GM12878 (cell line): ENCODE results near the gene SEC31A. TPM values are rescaled to one million over a fixed set of nuclear protein-coding genes. Genes with fewer than 3 reads are reported as not detected.

Experiments
- ATAC-seq: fragments of 200-7000 bp; cut with Tn5 transposase; 3 replicates; pipeline ENCODE4 v1.9.1; 2020; ENCODE audit warnings: mild to moderate bottlenecking, moderate library complexity
- BruUV-seq: library from RNA; stranded (reverse); fragments of 400-500 nt; replicated peaks from 2 replicates; lab custom pipeline; 2021; lab: Mats Ljungman, UMichigan
- CTCF ChIA-PET: fragments of 300-600 bp; sonication (Branson Sonifier 250); formaldehyde crosslinking; extraction: SDS; loops from one replicate; lab custom pipeline; 2021; ENCODE audit warnings: inconsistent platforms; lab: Yijun Ruan, JAX
- POLR2A ChIA-PET: fragments of 350-600 bp; formaldehyde crosslinking; extraction: SDS; loops from one replicate; lab custom pipeline; 2021; ENCODE audit warnings: inconsistent platforms; lab: Charles Lee
- RAD21 ChIA-PET: fragments of 300-600 bp; sonication (Branson Sonifier 250); formaldehyde crosslinking; loops from one replicate; lab custom pipeline; 2023; ENCODE audit warnings: antibody characterized with exemption; ENCODE audit not compliant: unreplicated experiment; lab: Charles Lee
- SMC1A ChIA-PET: fragments of 300-600 bp; sonication (Branson Sonifier 250); formaldehyde crosslinking; loops from one replicate; lab custom pipeline; 2023; ENCODE audit not compliant: unreplicated experiment, uncharacterized antibody; lab: Charles Lee
- DNase-seq: peaks from one replicate; pipeline ENCODE4 v3.0.0-alpha.2; 2011; ENCODE audit warnings: low read depth, low spot score
- FAIRE-seq: peaks from 3 replicates; lab custom pipeline; 2011; peaks lifted over from hg19 to GRCh38; lab: Jason Lieb, UNC
- H2AFZ ChIP-seq: 2 replicates; pipeline ENCODE4 v1.6.0; 2011; ENCODE audit warnings: low read depth, low read length, control low read depth; ENCODE audit not compliant: control insufficient read depth
- H3K27ac ChIP-seq: 2 replicates; pipeline ENCODE4 v1.5.1; 2011; ENCODE audit warnings: control low read depth; ENCODE audit not compliant: control insufficient read depth, insufficient read depth
- H3K27me3 ChIP-seq, 2 experiments: replicated peaks in 1 of 2; 2 replicates each; pipeline versions ENCODE4 v1.6.0 to v1.6.1; 2011; ENCODE audit warnings: low read length in 1 of 2; ENCODE audit not compliant: control insufficient read depth in 2 of 2, insufficient read depth in 2 of 2
- H3K36me3 ChIP-seq, 2 experiments: 2 replicates each; pipeline ENCODE4 v1.5.1; 2011; ENCODE audit warnings: low read length in 1 of 2; ENCODE audit not compliant: control insufficient read depth in 2 of 2, insufficient read depth in 2 of 2
- H3K4me1 ChIP-seq: 2 replicates; pipeline ENCODE4 v1.6.1; 2011; ENCODE audit warnings: mild to moderate bottlenecking, low read length, moderate library complexity, mixed read lengths; ENCODE audit not compliant: control insufficient read depth, insufficient read depth
- H3K4me2 ChIP-seq: 2 replicates; pipeline ENCODE4 v1.6.0; 2011; ENCODE audit warnings: control low read depth; ENCODE audit not compliant: control insufficient read depth, insufficient read depth
- H3K4me3 ChIP-seq: fragments of 200-600 bp; sonication (generic); 2 replicates; pipeline ENCODE4 v1.5.1; 2016
- H3K79me2 ChIP-seq: 2 replicates; pipeline ENCODE4 v1.6.0; 2011; ENCODE audit warnings: low read length; ENCODE audit not compliant: control insufficient read depth, insufficient read depth
- H3K9ac ChIP-seq: 2 replicates; pipeline ENCODE4 v1.8.0; 2011; ENCODE audit warnings: low read length, control low read depth, mixed read lengths; ENCODE audit not compliant: control insufficient read depth, insufficient read depth
- H3K9me3 ChIP-seq: replicated peaks from 3 replicates; pipeline ENCODE4 v1.5.1; 2011; ENCODE audit warnings: mild to moderate bottlenecking, low read length; ENCODE audit not compliant: control insufficient read depth, insufficient read depth
- H4K20me1 ChIP-seq: 2 replicates; pipeline ENCODE4 v1.6.0; 2011; ENCODE audit not compliant: control insufficient read depth, insufficient read depth
- ETV6 ChIP-seq, 2 experiments: fragments of 450-650 bp in 1 of 2; IDR thresholded peaks in 1 of 2; conservative IDR thresholded peaks in 1 of 2; 2 replicates each; pipeline ENCODE4 v1.6.1; 2014; ENCODE audit warnings: antibody characterized with exemption in 1 of 2, borderline replicate concordance in 1 of 2, low read depth in 1 of 2, mild to moderate bottlenecking in 1 of 2, moderate library complexity in 1 of 2
- MTA2 ChIP-seq: fragments of 450-650 bp; IDR thresholded peaks from 2 replicates; pipeline ENCODE4 v1.6.1; 2016; ENCODE audit warnings: low read depth, mild to moderate bottlenecking, moderate library complexity
- NKRF ChIP-seq: fragments of 450-650 bp; conservative IDR thresholded peaks from 2 replicates; pipeline ENCODE4 v1.6.1; 2017; ENCODE audit warnings: mild to moderate bottlenecking, moderate library complexity
- PAX8 ChIP-seq: fragments of 450-650 bp; IDR thresholded peaks from 2 replicates; pipeline ENCODE4 v1.6.1; 2017; ENCODE audit warnings: mild to moderate bottlenecking, moderate library complexity
- SIN3A ChIP-seq: IDR thresholded peaks from 2 replicates; pipeline ENCODE4 v1.6.1; 2012; ENCODE audit warnings: low read depth, low read length, improper control_type of control experiment
- STAT1 ChIP-seq: fragments of 450-650 bp; conservative IDR thresholded peaks from 2 replicates; pipeline ENCODE4 v1.6.1; 2014; ENCODE audit warnings: antibody characterized with exemption, mild to moderate bottlenecking
- TCF12 ChIP-seq: IDR thresholded peaks from 2 replicates; pipeline ENCODE4 v1.6.1; 2011; ENCODE audit warnings: low read depth, mild to moderate bottlenecking, low read length
- ZNF207 ChIP-seq: fragments of 450-650 bp; IDR thresholded peaks from 2 replicates; pipeline ENCODE4 v1.6.1; 2014; ENCODE audit warnings: antibody characterized with exemption, mild to moderate bottlenecking, borderline replicate concordance
- ZNF24 ChIP-seq: fragments of 450-650 bp; IDR thresholded peaks from 2 replicates; pipeline ENCODE4 v1.6.1; 2017; ENCODE audit warnings: antibody characterized with exemption, mild to moderate bottlenecking
- WGBS: methylation state at CpG from one replicate; pipeline ENCODE4 v1.1.6; 2016; ENCODE audit warnings: low lambda C conversion rate; ENCODE audit not compliant: insufficient replicate concordance, insufficient coverage; ENCODE audit errors: missing lambda C conversion rate; 5-methylcytosine and 5-hydroxymethylcytosine counted together
- in situ Hi-C: fragments of 300-500 bp; cut with MboI; formaldehyde crosslinking; loops from 9 replicates; pipeline ENCODE4 v1.14.3; 2018; ENCODE audit warnings: mixed read lengths
- intact Hi-C: fragments of 100-400 bp; cut with micrococcal nuclease; formaldehyde crosslinking; loops from one replicate; pipeline ENCODE4 v1.14.2; 2022; ENCODE audit not compliant: unreplicated experiment
- polyA plus RNA-seq, 11 experiments: library from polyadenylated mRNA; depleted of rRNA in 4 of 11; unstranded in 6 of 11; stranded (reverse) in 5 of 11; fragments of >200 nt; fragmentation: Nextera tagmentation in 4 of 11; fragmentation: Illumina TruSeq in 1 of 11; extraction: Ambion mirVana in 4 of 11; extraction: Trizol in 1 of 11; gene quantifications; 1 replicate in 1 of 11; 2 replicates in 10 of 11; pipeline versions ENCODE4 v1.2.1 to v1.2.3, GENCODE V29; 2011 to 2016; ENCODE audit warnings: inconsistent platforms in 2 of 11, missing spikeins in 2 of 11, low read depth in 1 of 11
- total RNA-seq, 4 experiments: library from RNA; depleted of rRNA in 3 of 4; stranded (reverse); fragments of >200 nt in 3 of 4; fragmentation: Illumina TruSeq in 1 of 4; extraction: Trizol in 1 of 4; gene quantifications; 2 replicates each; pipeline versions ENCODE4 v1.2.1 to v1.2.3, GENCODE V29; 2013 to 2021
- TF ChIP-seq, protein P1 (sequence below): fragments of 450-650 bp; IDR thresholded peaks from 2 replicates; pipeline ENCODE4 v1.6.1; 2017; ENCODE audit warnings: low read depth, mild to moderate bottlenecking, moderate library complexity
- TF ChIP-seq, protein P2 (sequence below): fragments of 150-350 bp; IDR thresholded peaks from 2 replicates; pipeline ENCODE4 v1.6.1; 2016; ENCODE audit warnings: low read depth, low read length
- TF ChIP-seq, protein P3 (sequence below): fragments of 450-650 bp; IDR thresholded peaks from 2 replicates; pipeline ENCODE4 v1.6.1; 2016; ENCODE audit warnings: mild to moderate bottlenecking

Gene SEC31A
- total and polyA plus RNA-seq, 10 of the 15 experiments (the other 5 are each of a cell fraction or from before 2014, with no cell fraction given) = 74.6 to 171 (median 129) TPM

DNA sequence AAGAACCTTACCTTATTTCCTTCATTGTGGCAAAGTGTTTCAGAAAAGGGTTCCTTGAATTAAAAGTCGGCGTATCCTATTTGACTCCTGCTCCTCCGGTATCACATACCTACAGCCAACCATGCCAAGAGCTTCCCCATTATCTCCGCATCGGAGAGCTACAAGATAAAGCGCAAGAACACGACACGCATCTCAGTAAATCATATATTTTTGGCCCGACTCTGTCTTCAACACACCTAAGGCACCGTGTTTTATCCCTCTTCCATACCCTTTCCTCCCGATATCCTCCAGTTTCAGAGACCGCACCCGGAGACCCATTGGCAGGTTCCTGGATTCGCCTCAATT is 9.1 kb upstream of the SEC31A start:
- intact Hi-C loops = loop anchor here (1.0 to 5.0 kb wide), 4 partner anchors 9 to 382 kb away; partner anchors contain the start of genes COPS4, COQ2 and SEC31A
- TF ChIP-seq ETV6 (conservative IDR thresholded peaks at IDR 0.05 in 1 of 2, IDR thresholded peaks at IDR 0.05 in 1 of 2; ENCODE audit: borderline replicate concordance in 1 of 2, low read depth in 1 of 2) (peak in 1 of 2 experiments; percentile 1; a peak in 1 of 4 replicates), TCF12 (no peak), SIN3A (peak; percentile 25; the same call in 1 of the 2 replicates), ZNF24 (0 out of 2 replicates have a peak, but pooled peaks have one; percentile 37), NKRF (peak; percentile 67), ZNF207 (peak; percentile 58), MTA2 (0 out of 2 replicates have a peak, but pooled peaks have one; percentile 35), STAT1 (peak; percentile 88; the same call in 1 of the 2 replicates), PAX8 (peak; percentile 23; the same call in 1 of the 2 replicates)
- TF ChIP-seq, protein P1, sequence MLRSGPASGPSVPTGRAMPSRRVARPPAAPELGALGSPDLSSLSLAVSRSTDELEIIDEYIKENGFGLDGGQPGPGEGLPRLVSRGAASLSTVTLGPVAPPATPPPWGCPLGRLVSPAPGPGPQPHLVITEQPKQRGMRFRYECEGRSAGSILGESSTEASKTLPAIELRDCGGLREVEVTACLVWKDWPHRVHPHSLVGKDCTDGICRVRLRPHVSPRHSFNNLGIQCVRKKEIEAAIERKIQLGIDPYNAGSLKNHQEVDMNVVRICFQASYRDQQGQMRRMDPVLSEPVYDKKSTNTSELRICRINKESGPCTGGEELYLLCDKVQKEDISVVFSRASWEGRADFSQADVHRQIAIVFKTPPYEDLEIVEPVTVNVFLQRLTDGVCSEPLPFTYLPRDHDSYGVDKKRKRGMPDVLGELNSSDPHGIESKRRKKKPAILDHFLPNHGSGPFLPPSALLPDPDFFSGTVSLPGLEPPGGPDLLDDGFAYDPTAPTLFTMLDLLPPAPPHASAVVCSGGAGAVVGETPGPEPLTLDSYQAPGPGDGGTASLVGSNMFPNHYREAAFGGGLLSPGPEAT = peak; percentile 81
- TF ChIP-seq, protein P2, sequence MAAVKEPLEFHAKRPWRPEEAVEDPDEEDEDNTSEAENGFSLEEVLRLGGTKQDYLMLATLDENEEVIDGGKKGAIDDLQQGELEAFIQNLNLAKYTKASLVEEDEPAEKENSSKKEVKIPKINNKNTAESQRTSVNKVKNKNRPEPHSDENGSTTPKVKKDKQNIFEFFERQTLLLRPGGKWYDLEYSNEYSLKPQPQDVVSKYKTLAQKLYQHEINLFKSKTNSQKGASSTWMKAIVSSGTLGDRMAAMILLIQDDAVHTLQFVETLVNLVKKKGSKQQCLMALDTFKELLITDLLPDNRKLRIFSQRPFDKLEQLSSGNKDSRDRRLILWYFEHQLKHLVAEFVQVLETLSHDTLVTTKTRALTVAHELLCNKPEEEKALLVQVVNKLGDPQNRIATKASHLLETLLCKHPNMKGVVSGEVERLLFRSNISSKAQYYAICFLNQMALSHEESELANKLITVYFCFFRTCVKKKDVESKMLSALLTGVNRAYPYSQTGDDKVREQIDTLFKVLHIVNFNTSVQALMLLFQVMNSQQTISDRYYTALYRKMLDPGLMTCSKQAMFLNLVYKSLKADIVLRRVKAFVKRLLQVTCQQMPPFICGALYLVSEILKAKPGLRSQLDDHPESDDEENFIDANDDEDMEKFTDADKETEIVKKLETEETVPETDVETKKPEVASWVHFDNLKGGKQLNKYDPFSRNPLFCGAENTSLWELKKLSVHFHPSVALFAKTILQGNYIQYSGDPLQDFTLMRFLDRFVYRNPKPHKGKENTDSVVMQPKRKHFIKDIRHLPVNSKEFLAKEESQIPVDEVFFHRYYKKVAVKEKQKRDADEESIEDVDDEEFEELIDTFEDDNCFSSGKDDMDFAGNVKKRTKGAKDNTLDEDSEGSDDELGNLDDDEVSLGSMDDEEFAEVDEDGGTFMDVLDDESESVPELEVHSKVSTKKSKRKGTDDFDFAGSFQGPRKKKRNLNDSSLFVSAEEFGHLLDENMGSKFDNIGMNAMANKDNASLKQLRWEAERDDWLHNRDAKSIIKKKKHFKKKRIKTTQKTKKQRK = no peak
- TF ChIP-seq, protein P3, sequence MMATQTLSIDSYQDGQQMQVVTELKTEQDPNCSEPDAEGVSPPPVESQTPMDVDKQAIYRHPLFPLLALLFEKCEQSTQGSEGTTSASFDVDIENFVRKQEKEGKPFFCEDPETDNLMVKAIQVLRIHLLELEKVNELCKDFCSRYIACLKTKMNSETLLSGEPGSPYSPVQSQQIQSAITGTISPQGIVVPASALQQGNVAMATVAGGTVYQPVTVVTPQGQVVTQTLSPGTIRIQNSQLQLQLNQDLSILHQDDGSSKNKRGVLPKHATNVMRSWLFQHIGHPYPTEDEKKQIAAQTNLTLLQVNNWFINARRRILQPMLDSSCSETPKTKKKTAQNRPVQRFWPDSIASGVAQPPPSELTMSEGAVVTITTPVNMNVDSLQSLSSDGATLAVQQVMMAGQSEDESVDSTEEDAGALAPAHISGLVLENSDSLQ = no peak

More for the DNA sequence above, 9.1 kb upstream of the SEC31A start:
- ChIA-PET CTCF (interaction anchor here (0.8 to 4.2 kb wide), 16 partner anchors 8 to 555 kb away, joined by 3 to 44 read pairs (median 4); partner anchors contain the start of genes COPS4, COQ2 and LIN54), SMC1A (interaction anchor here (0.8 to 5.0 kb wide), 18 partner anchors 8 to 470 kb away, joined by 3 to 21 read pairs (median 4); partner anchors contain the start of genes COPS4, HNRNPDL and LIN54), RAD21 (interaction anchor here (0.6 to 2.9 kb wide), 16 partner anchors 10 to 384 kb away, joined by 3 to 38 read pairs (median 5); partner anchors contain the start of genes COPS4, COQ2, LIN54 and SCD5), POLR2A (interaction anchor here (0.6 to 2.6 kb wide), 14 partner anchors 8 to 213 kb away, joined by 3 to 26 read pairs (median 4); partner anchors contain the start of genes COPS4, LIN54 and SEC31A)
- H3K36me3 ChIP-seq = peaks cover 0 to 6% of the 10 kb centered on the region in 2 experiments; a peak in 2 of 4 replicates
- H3K4me3 ChIP-seq = peak overlapping the region; percentile 86
- no peaks in the 10 kb centered on the region for H4K20me1 ChIP-seq
- in situ Hi-C loops = no loop called here
- H3K4me1 ChIP-seq = peaks cover 5% of the 10 kb centered on the region; the same call in 1 of the 2 replicates
- no peaks in the 10 kb centered on the region for H3K27me3 ChIP-seq
- no peak for FAIRE-seq
- peak; percentile 15 for ATAC-seq
- BruUV-seq = TSS peak; percentile 74
- peak overlapping the region; percentile 63 for H3K9ac ChIP-seq
- peaks cover 56% of the 10 kb centered on the region for H3K79me2 ChIP-seq
- H3K27ac ChIP-seq = peak overlapping the region; percentile 87
- H2AFZ ChIP-seq = peak overlapping the region; percentile 81
- DNase-seq = peak; percentile 35
- 0 out of 2 replicates have a peak overlapping the region, but pooled peaks have one; percentile 33 for H3K4me2 ChIP-seq
- no peaks in the 10 kb centered on the region for H3K9me3 ChIP-seq
- under 1% methylated on average over 14 of the region's 14 CpGs for WGBS
